NB4 (cell line): ENCODE measurements around the gene UBE2G1.

ENCODE experiments used
- MAX ChIP-seq: IDR thresholded peaks from 2 replicates; pipeline ENCODE4 v1.6.1; 2011; ENCODE audit warnings: low read depth, low read length
- MYC ChIP-seq: IDR thresholded peaks from 2 replicates; pipeline ENCODE4 v1.6.1; 2011; ENCODE audit warnings: low read depth, low read length
- POLR2A ChIP-seq: IDR thresholded peaks from 2 replicates; pipeline ENCODE4 v1.6.1; 2011; ENCODE audit warnings: mild to moderate bottlenecking; ENCODE audit not compliant: insufficient read length; ENCODE audit errors: extremely low read depth
- TF ChIP-seq, protein P1 (sequence below): IDR thresholded peaks from one replicate; pipeline ENCODE4 v1.5.1; 2012; ENCODE audit warnings: low read depth, low read length

GRCh38 chr17:4357671-4358070 is 8.8 kb downstream of the UBE2G1 start:
- TF ChIP-seq, protein P1, sequence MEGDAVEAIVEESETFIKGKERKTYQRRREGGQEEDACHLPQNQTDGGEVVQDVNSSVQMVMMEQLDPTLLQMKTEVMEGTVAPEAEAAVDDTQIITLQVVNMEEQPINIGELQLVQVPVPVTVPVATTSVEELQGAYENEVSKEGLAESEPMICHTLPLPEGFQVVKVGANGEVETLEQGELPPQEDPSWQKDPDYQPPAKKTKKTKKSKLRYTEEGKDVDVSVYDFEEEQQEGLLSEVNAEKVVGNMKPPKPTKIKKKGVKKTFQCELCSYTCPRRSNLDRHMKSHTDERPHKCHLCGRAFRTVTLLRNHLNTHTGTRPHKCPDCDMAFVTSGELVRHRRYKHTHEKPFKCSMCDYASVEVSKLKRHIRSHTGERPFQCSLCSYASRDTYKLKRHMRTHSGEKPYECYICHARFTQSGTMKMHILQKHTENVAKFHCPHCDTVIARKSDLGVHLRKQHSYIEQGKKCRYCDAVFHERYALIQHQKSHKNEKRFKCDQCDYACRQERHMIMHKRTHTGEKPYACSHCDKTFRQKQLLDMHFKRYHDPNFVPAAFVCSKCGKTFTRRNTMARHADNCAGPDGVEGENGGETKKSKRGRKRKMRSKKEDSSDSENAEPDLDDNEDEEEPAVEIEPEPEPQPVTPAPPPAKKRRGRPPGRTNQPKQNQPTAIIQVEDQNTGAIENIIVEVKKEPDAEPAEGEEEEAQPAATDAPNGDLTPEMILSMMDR = no peak
- no peak for TF ChIP-seq POLR2A
- TF ChIP-seq MAX = no peak
- no peak for TF ChIP-seq MYC
